K562 (cell line): ENCODE data around the gene ABCC5. TPM values are rescaled to one million over a fixed set of nuclear protein-coding genes. Genes with fewer than 3 reads are reported as not detected.

Experiments used
- ARID1B ChIP-seq: fragments of 450-650 bp; IDR thresholded peaks from 2 replicates; pipeline ENCODE4 v1.6.1; 2016; ENCODE audit warnings: antibody characterized with exemption, mild to moderate bottlenecking, inconsistent platforms
- BDP1 ChIP-seq: IDR thresholded peaks from 3 replicates; pipeline ENCODE4 v1.6.1; 2011; ENCODE audit not compliant: insufficient read length, insufficient read depth
- BHLHE40 ChIP-seq: IDR thresholded peaks from 2 replicates; pipeline ENCODE4 v1.6.1; 2011; ENCODE audit warnings: low read length, improper control_type of control experiment
- CCAR2 ChIP-seq: fragments of 200-400 bp; formaldehyde crosslinking; IDR thresholded peaks from 2 replicates; pipeline ENCODE4 v1.6.1; 2017; ENCODE audit warnings: mild to moderate bottlenecking, low read depth, low read length
- FOXJ2 ChIP-seq: fragments of 200-800 bp; sonication (Bioruptor generic); IDR thresholded peaks from 2 replicates; pipeline ENCODE4 v1.6.1; 2016; ENCODE audit warnings: missing genetic modification characterization, missing compliant biosample characterization
- HLTF ChIP-seq: fragments of 450-650 bp; IDR thresholded peaks from 2 replicates; pipeline ENCODE4 v1.6.1; 2016
- MCM2 ChIP-seq: fragments of 450-650 bp; IDR thresholded peaks from 2 replicates; pipeline ENCODE4 v1.6.1; 2017; ENCODE audit warnings: low read depth, mild to moderate bottlenecking
- MEF2A ChIP-seq: IDR thresholded peaks from 2 replicates; pipeline ENCODE4 v1.6.1; 2011; ENCODE audit warnings: low read depth, mild to moderate bottlenecking, low read length, moderate library complexity; ENCODE audit not compliant: control insufficient read depth
- NONO ChIP-seq, 2 experiments: fragments of 200-400 bp in 1 of 2; fragments of 450-650 bp in 1 of 2; formaldehyde crosslinking in 1 of 2; IDR thresholded peaks; 2 replicates each; pipeline ENCODE4 v1.6.1; 2017; ENCODE audit warnings: low read depth in 2 of 2, mild to moderate bottlenecking in 2 of 2, moderate library complexity in 2 of 2, low read length in 1 of 2
- SIX5 ChIP-seq, 2 experiments: IDR thresholded peaks; 2 replicates each; pipeline ENCODE4 v1.6.1; 2011; ENCODE audit warnings: low read length in 2 of 2, borderline replicate concordance in 1 of 2, low read depth in 1 of 2, mild to moderate bottlenecking in 1 of 2, moderate library complexity in 1 of 2; ENCODE audit not compliant: insufficient read depth in 1 of 2
- THAP12 ChIP-seq: fragments of 250-450 bp; sonication (Bioruptor Pico); IDR thresholded peaks from 2 replicates; pipeline ENCODE4 v1.9.0; 2021; ENCODE audit warnings: mild to moderate bottlenecking, inconsistent platforms
- U2AF2 ChIP-seq: fragments of 200-400 bp; formaldehyde crosslinking; optimal IDR thresholded peaks from 2 replicates; pipeline ENCODE3; 2017; ENCODE audit warnings: low read depth, mild to moderate bottlenecking, low read length
- YY1 ChIP-seq, 3 experiments: IDR thresholded peaks; 2 replicates each; pipeline ENCODE4 v1.6.1; 2011; ENCODE audit warnings: low read length in 2 of 3, mild to moderate bottlenecking in 2 of 3, moderate library complexity in 2 of 3, borderline replicate concordance in 1 of 3, control low read depth in 1 of 3, low read depth in 1 of 3; ENCODE audit not compliant: insufficient read depth in 3 of 3, insufficient replicate concordance in 2 of 3, control insufficient read depth in 1 of 3, insufficient read length in 1 of 3; ENCODE audit errors: extremely low read depth in 1 of 3
- ZC3H4 ChIP-seq: sonication (generic); formaldehyde crosslinking; IDR thresholded peaks from 2 replicates; pipeline ENCODE4 v1.9.0; 2021; ENCODE audit warnings: missing genetic modification reagents, borderline replicate concordance
- ZNF175 ChIP-seq: fragments of 200-800 bp; sonication (Bioruptor generic); IDR thresholded peaks from 2 replicates; pipeline ENCODE4 v1.6.1; 2016; ENCODE audit warnings: low read depth, mild to moderate bottlenecking, missing genetic modification characterization, missing compliant biosample characterization
- ZNF274 ChIP-seq: IDR thresholded peaks from 2 replicates; pipeline ENCODE4 v1.6.1; 2011; ENCODE audit warnings: low read depth, mild to moderate bottlenecking, low read length, moderate library complexity, borderline replicate concordance
- ZNF280B ChIP-seq: fragments of 250-450 bp; sonication (Bioruptor Pico); IDR thresholded peaks from 2 replicates; pipeline ENCODE4 v1.5.1; 2021; ENCODE audit warnings: mild to moderate bottlenecking
- ZNF592 ChIP-seq: fragments of 450-650 bp; IDR thresholded peaks from 2 replicates; pipeline ENCODE4 v1.6.1; 2017; ENCODE audit warnings: antibody characterized with exemption, mild to moderate bottlenecking
- polyA plus RNA-seq, 8 experiments: library from polyadenylated mRNA; depleted of rRNA in 4 of 8; stranded (reverse) in 5 of 8; unstranded in 3 of 8; fragments of >200 nt; fragmentation: Nextera tagmentation in 2 of 8; fragmentation: Illumina TruSeq in 1 of 8; extraction: Ambion mirVana in 2 of 8; extraction: Trizol in 1 of 8; gene quantifications; 2 replicates each; pipeline versions ENCODE4 v1.2.1 to v1.2.3, GENCODE V29; 2011 to 2014; ENCODE audit warnings: inconsistent platforms in 1 of 8, missing spikeins in 1 of 8
- total RNA-seq, 7 experiments: library from RNA; depleted of rRNA in 6 of 7; stranded (reverse); fragments of >200 nt in 6 of 7; fragmentation: Illumina TruSeq in 2 of 7; extraction: Trizol in 2 of 7; gene quantifications; 2 replicates each; pipeline versions ENCODE4 v1.2.1 to v1.2.3, GENCODE V29; 2011 to 2021; ENCODE audit warnings: low replicate concordance in 1 of 7

The ABCC5 gene
- total and polyA plus RNA-seq, 9 of the 15 experiments (the other 6 are each of a cell fraction or from before 2014, with no cell fraction given), result 22.0 to 53.0 (median 41.9) TPM

GRCh38 chr3:183884427-183885296, 133.0 kb downstream of the ABCC5 start, which contains the start of gene PARL (continued):
- TF ChIP-seq ZNF592 (peak; percentile 82), SIX5 (IDR thresholded peaks at IDR 0.05; ENCODE audit: borderline replicate concordance in 1 of 2, insufficient read depth in 1 of 2, low read depth in 1 of 2, low read length in 2 of 2) (no peak), CCAR2 (no peak), ZC3H4 (CRISPR knock-in tag) (no peak), ARID1B (peak; percentile 43), ZNF280B (CRISPR knock-in tag) (no peak), YY1 (IDR thresholded peaks at IDR 0.05; ENCODE audit: borderline replicate concordance in 1 of 3, control insufficient read depth in 1 of 3, extremely low read depth in 1 of 3, insufficient read depth in 3 of 3, insufficient read length in 1 of 3, insufficient replicate concordance in 2 of 3, low read depth in 1 of 3, low read length in 2 of 3) (peak; percentile 66 to 93 (median 91)), FOXJ2 (no peak), MEF2A (no peak), U2AF2 (no peak), ZNF274 (no peak; the same call in 1 of the 2 replicates), HLTF (peak; percentile 83; the same call in 1 of the 2 replicates), BHLHE40 (peak; percentile 72), BDP1 (no peak), MCM2 (no peak), NONO (IDR thresholded peaks at IDR 0.05; ENCODE audit: low read depth in 2 of 2, low read length in 1 of 2) (peak; percentile 45 to 87; a peak in 3 of 4 replicates), ZNF175 (CRISPR knock-in tag) (peak; percentile 56; the same call in 1 of the 2 replicates), THAP12 (CRISPR knock-in tag) (no peak; the same call in 1 of the 2 replicates)
